HG02943 (cell line): ENCODE data around the gene VWA2.

Source experiments
- ATAC-seq: cut with Tn5 transposase; IDR thresholded peaks from one replicate; pipeline ENCODE4 v1.9.1; 2021; ENCODE audit warnings: mild to moderate bottlenecking, low read depth, moderate library complexity; ENCODE audit not compliant: unreplicated experiment

Gene VWA2

DNA sequence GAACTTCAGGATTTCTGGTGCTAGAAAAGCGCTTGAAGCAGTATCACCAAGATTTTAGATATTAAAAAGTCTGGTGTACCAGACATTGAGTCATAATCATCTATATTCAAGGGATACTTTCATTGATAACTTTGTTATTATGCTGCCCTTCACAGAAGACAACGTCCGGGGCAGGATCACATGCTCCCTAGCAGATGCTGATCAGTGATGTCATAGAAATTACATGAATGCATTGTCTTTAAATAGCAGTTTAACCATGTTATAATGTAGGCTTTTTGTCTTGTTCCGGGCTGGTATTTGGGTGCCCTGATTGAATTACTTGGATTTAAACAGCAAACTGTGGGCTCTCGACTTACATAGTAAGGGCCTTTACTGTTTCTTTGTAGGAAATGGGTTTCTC lies 54.0 kb downstream of the VWA2 start:
- ATAC-seq, result no peak

- ATAC-seq, result no peak
Observed at GRCh38 chr10:114294549-114294948, 55.5 kb downstream of the VWA2 start.

DNA sequence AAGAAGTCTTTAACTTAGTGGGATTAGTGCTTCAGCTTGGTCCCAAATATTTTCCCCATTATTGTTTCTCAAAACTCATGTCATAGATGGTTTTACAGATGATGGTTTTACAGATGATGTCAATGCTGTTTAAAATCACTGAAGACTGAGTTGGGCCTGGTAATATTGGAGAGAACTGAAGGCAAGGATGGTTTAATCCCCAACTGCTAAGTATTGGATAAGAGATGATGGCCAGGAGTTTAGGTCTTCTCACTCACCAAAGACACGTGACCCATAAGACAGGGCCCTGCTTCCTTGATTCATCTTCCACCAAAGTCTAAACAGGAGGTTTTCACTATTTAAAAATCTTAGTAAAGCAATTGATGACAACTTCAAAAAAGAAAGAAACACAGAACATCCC lies 56.3 kb downstream of the VWA2 start:
- ATAC-seq, result no peak

GRCh38 chr10:114297136-114297705 lies 58.2 kb downstream of the VWA2 start:
- ATAC-seq, result no peak

- ATAC-seq, result no peak
Observed at GRCh38 chr10:114300036-114300645, 61.1 kb downstream of the VWA2 start.

DNA sequence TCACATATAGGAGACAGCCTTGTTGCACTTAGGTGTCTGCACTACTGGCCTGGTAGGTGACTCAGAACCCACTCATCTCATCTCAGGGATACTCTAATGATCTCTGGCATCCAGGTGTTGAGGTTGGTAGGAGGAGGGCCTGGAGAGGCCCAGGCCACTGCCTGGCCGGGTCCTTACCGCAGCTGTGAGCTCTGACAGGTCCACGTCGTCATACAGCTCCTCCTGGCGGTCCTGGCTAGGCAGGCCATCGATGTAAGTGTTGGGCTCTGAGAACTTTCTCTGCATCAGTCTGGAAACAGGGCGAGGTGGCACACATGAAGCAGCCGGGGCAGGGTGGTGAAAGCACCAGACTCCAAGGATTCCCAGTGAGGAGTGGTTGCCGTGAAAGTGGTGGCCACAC lies 62.1 kb downstream of the VWA2 start:
- ATAC-seq, result no peak

- no peak for ATAC-seq
Observed at GRCh38 chr10:114301951-114302710, 63.1 kb downstream of the VWA2 start.

GRCh38 chr10:114303556-114303955 lies 64.5 kb downstream of the VWA2 start:
- no peak for ATAC-seq

DNA sequence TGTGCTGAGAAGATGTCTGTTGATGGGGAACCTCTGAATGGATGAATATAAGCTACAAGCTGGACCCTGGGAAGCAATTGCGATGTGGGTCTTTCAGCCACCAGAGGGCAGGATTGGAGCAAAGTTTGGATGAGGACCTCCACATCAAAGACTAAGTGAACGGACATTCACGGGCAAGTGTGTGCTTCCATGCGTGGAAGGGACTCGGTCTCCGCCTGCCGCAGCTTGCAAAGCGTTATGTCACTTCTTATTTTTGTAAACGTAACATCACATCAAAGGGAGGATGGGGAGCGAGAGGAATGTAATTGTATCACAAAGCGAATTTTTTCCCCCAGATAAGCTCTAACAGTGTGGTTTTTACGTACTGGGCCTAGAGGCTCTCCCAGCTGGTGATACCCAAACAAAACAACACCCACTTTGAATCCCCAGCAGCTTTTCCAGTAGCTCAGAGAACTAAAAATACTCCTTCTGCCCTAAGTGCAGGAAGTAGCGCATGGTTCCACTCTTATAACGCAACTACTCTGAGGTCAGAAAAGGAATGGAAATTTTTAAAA lies 65.0 kb downstream of the VWA2 start:
- peak; percentile 86 for ATAC-seq

DNA sequence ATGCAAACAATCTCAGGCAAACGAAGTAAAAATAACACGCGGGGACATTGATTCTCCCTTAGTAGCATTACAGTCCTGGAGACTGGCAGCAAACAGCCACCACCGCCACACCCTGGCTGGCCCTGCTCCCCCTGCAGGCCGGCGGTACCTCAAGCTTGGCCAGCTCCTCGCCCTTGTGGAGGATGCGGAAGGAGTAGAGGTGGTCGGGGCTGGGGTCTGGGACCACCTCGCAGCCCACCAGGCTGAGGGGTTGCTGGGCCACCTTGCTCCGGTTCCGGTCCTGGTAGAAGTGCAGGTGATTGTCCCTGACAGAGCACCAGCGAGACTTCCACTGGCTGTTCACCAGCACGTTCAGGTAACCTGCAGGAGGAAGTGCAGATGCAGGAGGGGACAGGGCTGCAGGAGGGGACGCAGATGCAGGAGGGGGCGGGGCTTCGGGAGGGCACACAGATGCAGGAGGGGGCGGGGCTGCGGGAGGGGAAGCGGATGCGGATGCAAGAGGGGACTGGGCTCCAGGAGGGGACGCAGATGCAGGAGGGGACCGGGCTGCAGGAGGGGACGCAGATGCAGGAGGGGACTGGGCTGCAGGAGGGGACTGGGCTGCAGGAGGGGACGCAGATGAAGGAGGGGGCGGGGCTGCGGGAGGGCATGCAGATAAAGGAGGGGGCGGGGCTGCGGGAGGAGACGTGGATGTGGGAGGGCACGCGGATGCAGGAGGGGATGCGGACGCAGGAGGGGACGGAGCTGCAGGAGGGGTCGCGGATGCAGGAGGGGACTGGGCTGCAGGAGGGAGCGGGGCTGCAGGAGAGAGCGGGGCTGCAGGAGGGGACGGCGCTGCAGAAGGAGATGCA lies 65.7 kb downstream of the VWA2 start:
- ATAC-seq, result peak; percentile 47

DNA sequence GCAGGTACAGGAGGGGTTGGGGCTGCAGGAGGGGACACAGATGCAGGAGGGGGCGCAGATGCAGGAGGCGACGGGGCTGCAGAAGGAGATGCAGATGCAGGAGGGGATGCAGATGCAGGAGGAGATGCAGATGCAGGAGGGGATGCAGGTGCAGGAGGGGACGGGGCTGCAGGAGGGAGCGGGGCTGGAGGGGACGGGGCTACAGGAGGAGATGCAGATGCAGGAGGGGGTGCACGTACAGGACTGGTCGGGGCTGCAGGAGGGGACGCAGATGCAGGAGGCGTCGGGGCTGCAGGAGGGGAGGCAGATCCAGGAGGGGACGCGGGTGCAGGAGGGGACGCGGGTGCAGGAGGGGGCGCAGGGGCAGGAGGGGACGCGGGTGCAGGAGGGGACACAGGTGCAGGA lies 66.5 kb downstream of the VWA2 start:
- ATAC-seq, result no peak

DNA sequence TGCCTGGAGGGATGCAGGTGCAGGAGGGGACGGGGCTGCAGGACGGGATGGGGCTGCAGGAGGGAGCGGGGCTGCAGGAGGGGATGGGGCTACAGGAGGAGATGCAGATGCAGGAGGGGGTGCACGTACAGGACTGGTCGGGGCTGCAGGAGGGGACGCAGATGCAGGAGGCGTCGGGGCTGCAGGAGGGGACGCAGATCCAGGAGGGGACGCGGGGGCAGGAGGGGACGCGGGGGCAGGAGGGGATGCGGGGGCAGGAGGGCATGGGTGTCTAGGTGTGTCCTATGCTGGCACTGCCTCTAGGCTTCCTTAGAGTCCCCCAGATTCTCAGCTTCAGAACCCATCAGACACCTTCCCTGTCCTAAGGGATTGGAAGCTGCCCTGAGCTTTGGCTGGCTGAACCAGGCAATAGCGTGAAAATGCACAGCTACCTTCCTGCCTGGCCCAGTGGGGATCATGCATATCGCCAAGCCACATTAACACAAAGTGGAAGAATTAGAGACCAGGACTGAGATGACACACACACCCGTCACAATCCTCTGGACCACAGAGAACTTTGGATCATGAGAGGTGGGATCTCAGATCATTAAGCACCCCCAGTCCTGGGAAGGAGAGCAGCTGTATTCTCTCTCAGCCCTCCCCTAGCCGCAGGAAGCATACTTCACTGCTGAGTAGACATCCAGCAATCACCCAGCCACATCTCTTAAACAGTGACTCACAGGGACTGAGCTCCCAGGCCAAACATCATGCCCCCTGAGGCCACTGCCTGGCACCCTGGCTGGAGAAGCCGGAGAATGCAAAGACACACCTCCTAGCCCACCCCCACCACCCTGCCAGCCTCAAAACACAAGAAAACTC lies 67.3 kb downstream of the VWA2 start:
- no peak for ATAC-seq

GRCh38 chr10:114307731-114308130 lies 68.7 kb downstream of the VWA2 start:
- no peak for ATAC-seq

GRCh38 chr10:114308531-114309363 lies 69.7 kb downstream of the VWA2 start:
- no peak for ATAC-seq

GRCh38 chr10:114309364-114309651 lies 70.3 kb downstream of the VWA2 start:
- no peak for ATAC-seq

- no peak for ATAC-seq
Observed at GRCh38 chr10:114310346-114310745, 71.3 kb downstream of the VWA2 start.

DNA sequence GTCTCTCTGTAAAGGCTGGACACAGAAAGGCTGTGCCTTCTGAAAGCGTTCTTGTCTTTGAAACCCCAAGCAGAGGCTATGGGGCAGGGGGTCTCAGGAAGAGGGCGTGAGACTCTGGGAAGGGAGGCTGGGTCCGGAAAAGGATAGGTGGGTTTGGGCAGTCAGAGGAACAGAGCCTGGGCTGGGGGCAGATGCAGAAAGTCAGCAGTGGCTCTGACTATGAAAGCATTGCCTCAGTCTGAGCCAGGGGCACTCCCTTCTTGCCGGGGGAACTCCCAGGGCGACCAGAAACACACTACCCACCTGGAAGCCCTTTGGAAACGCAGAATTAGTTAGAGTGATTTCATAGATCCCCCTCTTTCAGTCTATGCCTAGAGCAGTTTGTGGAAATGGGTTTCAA lies 72.0 kb downstream of the VWA2 start:
- no peak for ATAC-seq

DNA sequence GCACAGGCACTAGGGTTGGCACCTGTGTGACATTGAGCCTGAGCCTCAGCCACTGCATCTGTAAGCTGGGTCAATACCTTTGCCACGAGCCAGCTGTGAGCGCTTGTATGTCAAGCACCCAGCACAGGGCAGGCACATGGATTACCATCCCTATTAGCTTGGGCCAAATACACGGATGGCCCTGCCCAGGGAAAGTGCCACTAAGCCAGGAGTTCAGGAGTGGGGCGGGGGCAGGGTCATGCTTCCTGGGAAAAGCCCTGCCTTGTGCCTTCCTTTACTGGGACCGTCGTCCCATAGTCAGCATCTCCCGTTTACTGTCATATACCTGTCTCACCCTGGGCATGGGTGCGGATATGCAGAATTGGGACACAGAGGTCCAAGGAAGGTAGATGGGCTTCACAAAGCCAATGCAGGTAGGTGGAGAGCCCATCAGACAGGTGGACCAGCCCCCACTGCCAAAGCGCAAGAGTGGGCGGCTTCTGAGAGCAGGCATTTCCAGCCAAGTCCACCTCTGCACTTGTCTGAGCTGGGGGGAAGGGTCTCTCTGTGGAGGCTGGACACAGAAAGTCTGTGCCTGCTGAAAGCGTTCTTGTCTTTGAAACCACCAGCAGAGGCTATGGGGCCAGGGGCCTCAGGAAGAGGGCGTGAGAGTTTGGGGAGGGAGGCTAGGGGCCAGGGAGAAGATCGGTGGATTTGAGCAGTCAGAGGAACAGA lies 72.6 kb downstream of the VWA2 start:
- ATAC-seq, result no peak

- ATAC-seq, result no peak
Observed at GRCh38 chr10:114313139-114313538, 74.1 kb downstream of the VWA2 start.
